ENCODE measurements around the gene PURB. TPM values are rescaled to one million over a fixed set of nuclear protein-coding genes. Genes with fewer than 3 reads are reported as not detected.
"Not testable (repeated sequence)": the region's sequence is repeated elsewhere in the genome, so short reads cannot be mapped to it uniquely, and the experiment has no call there.

Gene PURB
- total RNA-seq, 1 experiment from 2014 or later: 25.2 TPM

DNA sequence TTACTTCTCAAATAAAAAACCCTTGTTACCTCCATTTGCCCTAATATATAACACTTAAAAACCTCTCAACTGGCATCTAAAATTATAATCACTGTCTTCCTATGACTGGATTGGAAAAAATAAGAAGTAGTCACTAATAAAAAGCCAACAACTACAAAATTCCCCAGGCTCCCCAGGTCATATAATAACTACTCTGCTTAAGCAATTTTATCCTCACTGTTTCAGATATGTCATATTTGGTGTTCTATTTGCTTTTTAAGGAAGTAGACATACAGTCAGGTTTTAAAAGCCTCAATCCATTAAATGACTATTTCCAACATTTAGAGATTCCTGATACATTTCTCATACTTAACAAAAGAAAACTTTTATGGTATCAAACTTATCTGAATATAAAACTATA lies 39.9 kb downstream of the PURB start:
- H3K9me3 ChIP-seq (ENCODE audit: control insufficient read depth, insufficient read depth, low read depth, low read length): no peaks in the 10 kb centered on the region
- H3K27me3 ChIP-seq (ENCODE audit: control insufficient read depth, insufficient read depth, low read length): no peaks in the 10 kb centered on the region
- BruUV-seq (replicated peaks): TSS peak; percentile 76
- ChIA-PET CTCF (interaction anchor here (0.5 kb wide), 1 partner anchor 297 kb away, joined by 3 read pairs; no protein-coding TSS in a partner anchor), POLR2A (interaction anchor here (0.5 to 0.7 kb wide), 2 partner anchors 12 to 177 kb away, joined by 3 to 4 read pairs; no protein-coding TSS in a partner anchor)
- in situ Hi-C loops (cut with HindIII; ENCODE audit: low pct_unique_long_range_greater_than_20kb, low sequenced_read_pairs) (no loop called here), intact Hi-C loops (cut with micrococcal nuclease; ENCODE audit: unreplicated experiment) (loop anchor here (5.0 kb wide), 1 partner anchor 258 kb away; no protein-coding TSS in a partner anchor)
- TF ChIP-seq REST (IDR thresholded peaks at IDR 0.05; ENCODE audit: insufficient read depth in 1 of 2, low read depth in 2 of 2, low read length in 1 of 2): no peak
- TF ChIP-seq SIN3A (IDR thresholded peaks at IDR 0.05; ENCODE audit: borderline replicate concordance, insufficient read depth, low read depth, low read length): no peak
- no peak for TF ChIP-seq TCF7L2 (IDR thresholded peaks at IDR 0.05; ENCODE audit: low read depth, low read length)
- no peak for TF ChIP-seq POLR2AphosphoS5 (IDR thresholded peaks at IDR 0.05; ENCODE audit: low read depth, low read length)
- TF ChIP-seq, protein P1, sequence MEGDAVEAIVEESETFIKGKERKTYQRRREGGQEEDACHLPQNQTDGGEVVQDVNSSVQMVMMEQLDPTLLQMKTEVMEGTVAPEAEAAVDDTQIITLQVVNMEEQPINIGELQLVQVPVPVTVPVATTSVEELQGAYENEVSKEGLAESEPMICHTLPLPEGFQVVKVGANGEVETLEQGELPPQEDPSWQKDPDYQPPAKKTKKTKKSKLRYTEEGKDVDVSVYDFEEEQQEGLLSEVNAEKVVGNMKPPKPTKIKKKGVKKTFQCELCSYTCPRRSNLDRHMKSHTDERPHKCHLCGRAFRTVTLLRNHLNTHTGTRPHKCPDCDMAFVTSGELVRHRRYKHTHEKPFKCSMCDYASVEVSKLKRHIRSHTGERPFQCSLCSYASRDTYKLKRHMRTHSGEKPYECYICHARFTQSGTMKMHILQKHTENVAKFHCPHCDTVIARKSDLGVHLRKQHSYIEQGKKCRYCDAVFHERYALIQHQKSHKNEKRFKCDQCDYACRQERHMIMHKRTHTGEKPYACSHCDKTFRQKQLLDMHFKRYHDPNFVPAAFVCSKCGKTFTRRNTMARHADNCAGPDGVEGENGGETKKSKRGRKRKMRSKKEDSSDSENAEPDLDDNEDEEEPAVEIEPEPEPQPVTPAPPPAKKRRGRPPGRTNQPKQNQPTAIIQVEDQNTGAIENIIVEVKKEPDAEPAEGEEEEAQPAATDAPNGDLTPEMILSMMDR (IDR thresholded peaks at IDR 0.05): no peak
- ATAC-seq: no peak
- peaks cover 12% of the 10 kb centered on the region for H3K36me3 ChIP-seq (ENCODE audit: control insufficient read depth, insufficient read depth, low read length)
- H3K4me3 ChIP-seq (ENCODE audit: low read depth in 2 of 2, low read length in 2 of 2): peak overlapping the region in 1 of 2 experiments; percentile 96; a peak in 3 of 4 replicates
- H3K27ac ChIP-seq (ENCODE audit: low read length): peak overlapping the region; percentile 96; the same call in 1 of the 2 replicates
- H3K4me1 ChIP-seq (ENCODE audit: control insufficient read depth, insufficient read depth, low read length): peaks cover 23% of the 10 kb centered on the region
- no peak for DNase-seq (ENCODE audit: low read depth, low spot score)

- ATAC-seq; in situ Hi-C loops (cut with HindIII; ENCODE audit: low pct_unique_long_range_greater_than_20kb, low sequenced_read_pairs); intact Hi-C loops (cut with micrococcal nuclease; ENCODE audit: unreplicated experiment); CTCF ChIA-PET; DNase-seq (ENCODE audit: low read depth, low spot score); H3K4me3 ChIP-seq (ENCODE audit: low read depth in 2 of 2, low read length in 2 of 2); H3K27me3 ChIP-seq (ENCODE audit: control insufficient read depth, insufficient read depth, low read length); H3K9me3 ChIP-seq (ENCODE audit: control insufficient read depth, insufficient read depth, low read depth, low read length); BruUV-seq (replicated peaks); H3K27ac ChIP-seq (ENCODE audit: low read length): not testable (repeated sequence)
- Histone ChIP-seq H3K4me1 (ENCODE audit: control insufficient read depth, insufficient read depth, low read length) (peaks cover 14% of the 10 kb centered on the region), H3K36me3 (ENCODE audit: control insufficient read depth, insufficient read depth, low read length) (peaks cover 14% of the 10 kb centered on the region)
- POLR2A ChIA-PET: interaction anchor here (0.7 to 0.9 kb wide), 2 partner anchors 33 to 70 kb away, joined by 3 to 15 read pairs; no protein-coding TSS in a partner anchor
Observed at GRCh38 chr7:44843440-44843839, 41.9 kb downstream of the PURB start.

DNA sequence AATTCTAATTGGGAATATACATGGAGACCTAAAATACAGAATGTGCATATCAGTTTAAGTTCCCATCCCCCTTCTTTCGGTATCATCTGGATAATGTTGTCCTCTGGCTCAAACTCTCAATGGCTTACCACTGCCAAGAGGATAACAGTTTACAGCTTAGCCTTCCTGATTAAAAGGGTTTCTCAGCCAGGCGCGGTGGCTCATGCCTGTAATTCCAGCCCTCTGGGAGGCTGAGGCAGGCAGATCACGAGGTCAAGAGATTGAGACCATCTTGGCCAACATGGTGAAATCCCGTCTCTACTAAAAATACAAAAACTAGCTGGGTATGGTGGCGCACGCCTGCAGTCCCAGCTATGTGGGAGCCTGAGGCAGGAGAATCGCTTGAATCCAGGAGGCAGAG lies 42.7 kb downstream of the PURB start:
- H3K27ac ChIP-seq (ENCODE audit: low read length); in situ Hi-C loops (cut with HindIII; ENCODE audit: low pct_unique_long_range_greater_than_20kb, low sequenced_read_pairs); intact Hi-C loops (cut with micrococcal nuclease; ENCODE audit: unreplicated experiment); H3K27me3 ChIP-seq (ENCODE audit: control insufficient read depth, insufficient read depth, low read length); CTCF ChIA-PET; ATAC-seq; H3K9me3 ChIP-seq (ENCODE audit: control insufficient read depth, insufficient read depth, low read depth, low read length); DNase-seq (ENCODE audit: low read depth, low spot score); H3K4me3 ChIP-seq (ENCODE audit: low read depth in 2 of 2, low read length in 2 of 2); BruUV-seq (replicated peaks): not testable (repeated sequence)
- Histone ChIP-seq H3K36me3 (ENCODE audit: control insufficient read depth, insufficient read depth, low read length) (peaks cover 14% of the 10 kb centered on the region), H3K4me1 (ENCODE audit: control insufficient read depth, insufficient read depth, low read length) (peaks cover 14% of the 10 kb centered on the region)
- POLR2A ChIA-PET: interaction anchor here (0.7 kb wide), 1 partner anchor 71 kb away, joined by 15 read pairs; no protein-coding TSS in a partner anchor
